Activated CD8-positive, alpha-beta T cell treated with anti-CD3 and anti-CD28 coated beads, Interleukin-2, amount 10 ng/mL, durations not matched to agents 7 days and 5 days (primary cell): ENCODE measurements around the gene CCDC83. TPM values are rescaled to one million over a fixed set of nuclear protein-coding genes. Genes with fewer than 3 reads are reported as not detected.

Experiments
- ATAC-seq: fragments of 150-1000 bp; cut with Tn5 transposase; one replicate; pipeline ENCODE4 v1.10.0; 2021; ENCODE audit warnings: moderate library complexity
- CTCF ChIA-PET: fragments of 350-600 bp; sonication (Branson Sonifier 250); formaldehyde crosslinking; loops from one replicate; lab custom pipeline; 2021; ENCODE audit warnings: antibody characterized with exemption; lab: Charles Lee
- POLR2A ChIA-PET: fragments of 350-600 bp; sonication (Branson Sonifier 250); formaldehyde crosslinking; loops from one replicate; lab custom pipeline; 2021; ENCODE audit warnings: antibody characterized with exemption; lab: Charles Lee
- DNase-seq: peaks from one replicate; pipeline ENCODE4 v3.0.0-alpha.2; 2020
- H3K27ac Mint-ChIP-seq: one replicate; pipeline ENCODE4 v1.8.0; 2021; ENCODE audit warnings: mild to moderate bottlenecking, mixed read lengths
- H3K27me3 Mint-ChIP-seq: one replicate; pipeline ENCODE4 v1.8.0; 2021; ENCODE audit warnings: low read depth, mixed read lengths
- H3K36me3 Mint-ChIP-seq: one replicate; pipeline ENCODE4 v1.8.0; 2021; ENCODE audit warnings: low read depth, mixed read lengths
- H3K4me1 Mint-ChIP-seq: one replicate; pipeline ENCODE4 v1.8.0; 2021; ENCODE audit warnings: low read depth, mixed read lengths
- H3K4me3 Mint-ChIP-seq: one replicate; pipeline ENCODE4 v1.8.0; 2021; ENCODE audit warnings: mild to moderate bottlenecking, mixed read lengths
- H3K9me3 Mint-ChIP-seq: one replicate; pipeline ENCODE4 v1.8.0; 2022; ENCODE audit warnings: mixed read lengths; ENCODE audit not compliant: insufficient read depth
- total RNA-seq, 2 experiments: library from RNA; stranded (reverse); gene quantifications; one replicate each; pipeline ENCODE4 v1.2.3, GENCODE V29; 2021

Gene CCDC83
- total RNA-seq = not detected

- Mint-ChIP-seq H3K27me3 (peaks cover 10% of the 10 kb centered on the region), H3K4me3 (peak within 1 kb of the TSS; percentile 84), H3K36me3 (peaks cover 8% of the 10 kb centered on the region), H3K27ac (peak within 1 kb of the TSS; percentile 91), H3K9me3 (no peaks in the 10 kb centered on the region), H3K4me1 (peaks cover 13% of the 10 kb centered on the region)
- ChIA-PET POLR2A (interaction anchor here (1.0 to 1.8 kb wide), 7 partner anchors 160 to 591 kb away, joined by 3 to 6 read pairs (median 5); partner anchors contain the start of genes CCDC89, CREBZF, TMEM126A and TMEM126B), CTCF (interaction anchor here (0.7 to 4.1 kb wide), 63 partner anchors 8 to 962 kb away, joined by 3 to 34 read pairs (median 4); partner anchors contain the start of genes CREBZF, HIKESHI and TMEM126A)
- no peak for ATAC-seq
- no peak for DNase-seq
Observed at GRCh38 chr11:85855341-85855656, at the start of gene CCDC83. Gene CCDC83, plus strand, starts transcription at chr11:85855383. Its CDS starts 9,741 bp downstream, at chr11:85865124.

GRCh38 chr11:85805387-85805786 lies 49.8 kb upstream of the CCDC83 start:
- ATAC-seq (no peak), DNase-seq (no peak)
- H3K9me3 Mint-ChIP-seq = no peaks in the 10 kb centered on the region
- peaks cover 36% of the 10 kb centered on the region for H3K4me1 Mint-ChIP-seq
- POLR2A ChIA-PET = no interaction called here
- no peaks in the 10 kb centered on the region for H3K27me3 Mint-ChIP-seq
- no peak overlapping the region for H3K27ac Mint-ChIP-seq
- peaks cover 21% of the 10 kb centered on the region for H3K36me3 Mint-ChIP-seq
- no peak overlapping the region for H3K4me3 Mint-ChIP-seq
- CTCF ChIA-PET = no interaction called here

- ChIA-PET CTCF (no interaction called here), POLR2A (no interaction called here)
- peaks cover 32% of the 10 kb centered on the region for H3K4me1 Mint-ChIP-seq
- no peak overlapping the region for H3K27ac Mint-ChIP-seq
- DNase-seq = no peak
- no peaks in the 10 kb centered on the region for H3K9me3 Mint-ChIP-seq
- ATAC-seq = no peak
- H3K27me3 Mint-ChIP-seq = no peaks in the 10 kb centered on the region
- peaks cover 17% of the 10 kb centered on the region for H3K36me3 Mint-ChIP-seq
- no peak overlapping the region for H3K4me3 Mint-ChIP-seq
Observed at GRCh38 chr11:85806016-85806415, 49.2 kb upstream of the CCDC83 start.

GRCh38 chr11:85806876-85807275 lies 48.3 kb upstream of the CCDC83 start:
- Mint-ChIP-seq H3K4me1 (peaks cover 31% of the 10 kb centered on the region), H3K36me3 (peaks cover 12% of the 10 kb centered on the region), H3K9me3 (no peaks in the 10 kb centered on the region), H3K27ac (no peak overlapping the region), H3K4me3 (no peak overlapping the region), H3K27me3 (peaks cover 3% of the 10 kb centered on the region)
- CTCF ChIA-PET = interaction anchor here (0.9 kb wide), 1 partner anchor 92 kb away, joined by 3 read pairs; no protein-coding TSS in a partner anchor
- no peak for DNase-seq
- ATAC-seq = no peak
- POLR2A ChIA-PET = interaction anchor here (1.0 kb wide), 1 partner anchor 142 kb away, joined by 3 read pairs; the partner anchor contains the start of gene CREBZF

- DNase-seq (peak; percentile 25), ATAC-seq (no peak)
- Mint-ChIP-seq H3K4me1 (peaks cover 39% of the 10 kb centered on the region), H3K9me3 (no peaks in the 10 kb centered on the region), H3K27me3 (peaks cover 17% of the 10 kb centered on the region), H3K36me3 (peaks cover 3% of the 10 kb centered on the region), H3K4me3 (peak overlapping the region; percentile 87), H3K27ac (no peak overlapping the region)
- ChIA-PET POLR2A (interaction anchor here (1.0 to 2.9 kb wide), 6 partner anchors 14 to 161 kb away, joined by 3 to 12 read pairs (median 3); partner anchors contain the start of gene TMEM126A), CTCF (interaction anchor here (0.6 to 3.3 kb wide), 19 partner anchors 8 to 117 kb away, joined by 3 to 19 read pairs (median 4); partner anchors contain the start of gene CCDC83)
Observed at GRCh38 chr11:85809191-85809590, 46.0 kb upstream of the CCDC83 start.

- CTCF ChIA-PET = interaction anchor here (0.7 to 3.3 kb wide), 21 partner anchors 9 to 146 kb away, joined by 3 to 19 read pairs (median 4); partner anchors contain the start of gene CCDC83
- POLR2A ChIA-PET = interaction anchor here (0.9 to 2.9 kb wide), 9 partner anchors 14 to 162 kb away, joined by 3 to 12 read pairs (median 3); partner anchors contain the start of gene TMEM126A
- Mint-ChIP-seq H3K9me3 (no peaks in the 10 kb centered on the region), H3K4me3 (peak overlapping the region; percentile 87), H3K27me3 (peaks cover 19% of the 10 kb centered on the region), H3K36me3 (no peaks in the 10 kb centered on the region), H3K4me1 (peaks cover 39% of the 10 kb centered on the region), H3K27ac (peak overlapping the region; percentile 77)
- peak; percentile 53 for DNase-seq
- ATAC-seq = peak; percentile 37
Observed at GRCh38 chr11:85809863-85810262, 45.3 kb upstream of the CCDC83 start.

GRCh38 chr11:85810521-85810870 lies 44.7 kb upstream of the CCDC83 start:
- DNase-seq (no peak), ATAC-seq (peak; percentile 8)

GRCh38 chr11:85810871-85811611 lies 44.1 kb upstream of the CCDC83 start, which contains the start of gene SYTL2:
Gene SYTL2, minus strand, starts transcription at chr11:85811141. Its CDS starts 53,416 bp downstream, at chr11:85757725.
- CTCF ChIA-PET = interaction anchor here (1.1 to 3.3 kb wide), 7 partner anchors 10 to 148 kb away, joined by 3 to 19 read pairs (median 4); no protein-coding TSS in a partner anchor
- H3K27ac Mint-ChIP-seq = peak within 1 kb of the TSS; percentile 78
- H3K27me3 Mint-ChIP-seq = peaks cover 20% of the 10 kb centered on the region
- H3K36me3 Mint-ChIP-seq = no peaks in the 10 kb centered on the region
- peak; percentile 77 for DNase-seq
- ATAC-seq = peak; percentile 97
- H3K4me1 Mint-ChIP-seq = peaks cover 39% of the 10 kb centered on the region
- POLR2A ChIA-PET = interaction anchor here (0.9 to 2.9 kb wide), 5 partner anchors 13 to 163 kb away, joined by 3 to 12 read pairs (median 3); partner anchors contain the start of gene TMEM126A
- H3K9me3 Mint-ChIP-seq = no peaks in the 10 kb centered on the region
- peak within 1 kb of the TSS; percentile 87 for H3K4me3 Mint-ChIP-seq

More at GRCh38 chr11:85810521-85810870, 44.7 kb upstream of the CCDC83 start:
- Mint-ChIP-seq H3K4me3 (peak overlapping the region; percentile 87), H3K27me3 (peaks cover 20% of the 10 kb centered on the region), H3K27ac (peak overlapping the region; percentile 77), H3K9me3 (no peaks in the 10 kb centered on the region), H3K4me1 (peaks cover 39% of the 10 kb centered on the region), H3K36me3 (no peaks in the 10 kb centered on the region)
- ChIA-PET POLR2A (interaction anchor here (0.9 to 2.9 kb wide), 7 partner anchors 13 to 163 kb away, joined by 3 to 12 read pairs (median 3); partner anchors contain the start of gene TMEM126A), CTCF (interaction anchor here (0.7 to 3.3 kb wide), 9 partner anchors 10 to 147 kb away, joined by 3 to 19 read pairs (median 4); no protein-coding TSS in a partner anchor)

GRCh38 chr11:85811624-85812023 lies 43.6 kb upstream of the CCDC83 start:
- Mint-ChIP-seq H3K27ac (peak overlapping the region; percentile 78), H3K27me3 (peaks cover 22% of the 10 kb centered on the region), H3K4me1 (peaks cover 37% of the 10 kb centered on the region), H3K36me3 (no peaks in the 10 kb centered on the region), H3K9me3 (no peaks in the 10 kb centered on the region), H3K4me3 (peak overlapping the region; percentile 83)
- no peak for DNase-seq
- CTCF ChIA-PET = interaction anchor here (1.2 to 3.3 kb wide), 2 partner anchors 13 to 15 kb away, joined by 3 to 19 read pairs; no protein-coding TSS in a partner anchor
- ATAC-seq = no peak
- POLR2A ChIA-PET = interaction anchor here (1.2 to 2.9 kb wide), 2 partner anchors 13 to 164 kb away, joined by 3 to 12 read pairs; partner anchors contain the start of gene TMEM126A

GRCh38 chr11:85813721-85814120 lies 41.5 kb upstream of the CCDC83 start:
- Mint-ChIP-seq H3K9me3 (no peaks in the 10 kb centered on the region), H3K27me3 (peaks cover 22% of the 10 kb centered on the region), H3K4me3 (no peak overlapping the region), H3K4me1 (peaks cover 32% of the 10 kb centered on the region), H3K27ac (no peak overlapping the region), H3K36me3 (no peaks in the 10 kb centered on the region)
- CTCF ChIA-PET = interaction anchor here (0.8 to 1.8 kb wide), 3 partner anchors 11 to 121 kb away, joined by 4 to 10 read pairs (median 4); no protein-coding TSS in a partner anchor
- no peak for DNase-seq
- ATAC-seq = no peak
- POLR2A ChIA-PET = no interaction called here

GRCh38 chr11:85815186-85815931 lies 39.8 kb upstream of the CCDC83 start:
- H3K4me1 Mint-ChIP-seq = peaks cover 15% of the 10 kb centered on the region
- ChIA-PET CTCF (interaction anchor here (1.8 kb wide), 1 partner anchor 9 kb away, joined by 10 read pairs; no protein-coding TSS in a partner anchor), POLR2A (interaction anchor here (0.7 kb wide), 1 partner anchor 205 kb away, joined by 4 read pairs; no protein-coding TSS in a partner anchor)
- H3K36me3 Mint-ChIP-seq = no peaks in the 10 kb centered on the region
- no peak overlapping the region for H3K27ac Mint-ChIP-seq
- H3K4me3 Mint-ChIP-seq = no peak overlapping the region
- no peak for ATAC-seq
- DNase-seq = no peak
- H3K9me3 Mint-ChIP-seq = no peaks in the 10 kb centered on the region
- H3K27me3 Mint-ChIP-seq = peaks cover 25% of the 10 kb centered on the region
